Brain microvascular endothelial cell (primary cell): ENCODE data around the gene NSD1.

Source experiments
- DNase-seq: peaks from one replicate; pipeline ENCODE4 v3.0.0-alpha.2; 2020
- H3K27ac ChIP-seq: fragments of 250-450 bp; sonication (Bioruptor Pico); 2 replicates; pipeline ENCODE4 v1.5.1; 2020; ENCODE audit warnings: mild to moderate bottlenecking, moderate library complexity
- H3K27me3 ChIP-seq: fragments of 250-450 bp; sonication (Bioruptor Pico); replicated peaks from 2 replicates; pipeline ENCODE4 v1.5.1; 2020; ENCODE audit warnings: mild to moderate bottlenecking
- H3K36me3 ChIP-seq: fragments of 250-450 bp; sonication (Bioruptor Pico); replicated peaks from 2 replicates; pipeline ENCODE4 v1.5.1; 2020; ENCODE audit warnings: mild to moderate bottlenecking
- H3K4me3 ChIP-seq: 2 replicates; pipeline ENCODE4 v1.5.1; 2011; ENCODE audit warnings: low read depth, mild to moderate bottlenecking, control low read depth, low read length, moderate library complexity
- in situ Hi-C: cut with HindIII; loops from 2 replicates; pipeline ENCODE4 v1.10.0; 2017; ENCODE audit warnings: low sequenced_read_pairs, low pct_ligation_motif_present
- TF ChIP-seq, protein P1 (sequence below): IDR thresholded peaks from 2 replicates; pipeline ENCODE4 v1.5.1; 2011; ENCODE audit warnings: low read depth, mild to moderate bottlenecking, moderate library complexity, low read length, control low read depth, inconsistent platforms; ENCODE audit errors: missing control alignments

The NSD1 gene

DNA sequence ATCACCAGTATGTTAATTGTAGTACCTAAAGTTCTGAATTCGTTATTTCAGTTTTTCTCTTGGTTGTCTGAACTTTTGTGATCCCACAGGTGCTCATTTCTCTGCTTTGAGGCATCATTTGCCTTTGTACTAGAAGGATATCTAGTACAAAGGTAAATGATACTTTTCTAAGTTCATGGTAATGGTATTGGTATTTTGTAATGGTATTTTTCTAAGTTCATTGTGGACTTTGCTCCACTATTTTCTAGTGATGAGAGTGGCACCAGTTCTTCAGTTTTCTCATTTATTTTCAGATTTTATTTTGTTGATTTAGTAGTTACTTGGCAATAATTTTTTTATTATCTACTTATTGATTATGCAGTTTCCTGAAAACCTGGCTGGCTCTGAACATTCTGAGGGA is 127.9 kb downstream of the NSD1 start:
- in situ Hi-C loops, result no loop called here
- Histone ChIP-seq H3K27me3 (no peaks in the 10 kb centered on the region), H3K4me3 (no peak overlapping the region), H3K27ac (no peak overlapping the region), H3K36me3 (peaks cover 29% of the 10 kb centered on the region)
- DNase-seq, result no peak
- TF ChIP-seq, protein P1, sequence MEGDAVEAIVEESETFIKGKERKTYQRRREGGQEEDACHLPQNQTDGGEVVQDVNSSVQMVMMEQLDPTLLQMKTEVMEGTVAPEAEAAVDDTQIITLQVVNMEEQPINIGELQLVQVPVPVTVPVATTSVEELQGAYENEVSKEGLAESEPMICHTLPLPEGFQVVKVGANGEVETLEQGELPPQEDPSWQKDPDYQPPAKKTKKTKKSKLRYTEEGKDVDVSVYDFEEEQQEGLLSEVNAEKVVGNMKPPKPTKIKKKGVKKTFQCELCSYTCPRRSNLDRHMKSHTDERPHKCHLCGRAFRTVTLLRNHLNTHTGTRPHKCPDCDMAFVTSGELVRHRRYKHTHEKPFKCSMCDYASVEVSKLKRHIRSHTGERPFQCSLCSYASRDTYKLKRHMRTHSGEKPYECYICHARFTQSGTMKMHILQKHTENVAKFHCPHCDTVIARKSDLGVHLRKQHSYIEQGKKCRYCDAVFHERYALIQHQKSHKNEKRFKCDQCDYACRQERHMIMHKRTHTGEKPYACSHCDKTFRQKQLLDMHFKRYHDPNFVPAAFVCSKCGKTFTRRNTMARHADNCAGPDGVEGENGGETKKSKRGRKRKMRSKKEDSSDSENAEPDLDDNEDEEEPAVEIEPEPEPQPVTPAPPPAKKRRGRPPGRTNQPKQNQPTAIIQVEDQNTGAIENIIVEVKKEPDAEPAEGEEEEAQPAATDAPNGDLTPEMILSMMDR, result no peak

DNA sequence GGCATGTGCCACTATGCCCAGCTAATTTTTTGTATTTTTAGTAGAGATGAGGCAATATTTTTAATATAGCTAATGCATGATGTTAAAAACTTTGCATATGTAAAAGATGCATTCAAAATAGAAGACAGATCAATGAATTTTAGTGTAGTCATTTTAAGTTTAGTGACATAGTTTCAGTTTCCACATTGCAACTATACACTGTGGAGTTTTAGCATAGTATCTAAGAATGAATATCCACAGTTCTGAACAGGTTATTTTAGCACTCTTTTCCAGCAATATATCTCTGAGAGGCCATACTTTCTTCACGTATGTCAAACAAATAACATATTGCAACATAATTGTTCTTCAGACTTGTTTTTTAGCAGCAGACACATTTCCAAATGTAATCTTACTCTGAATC is 130.6 kb downstream of the NSD1 start:
- peaks cover 25% of the 10 kb centered on the region for H3K36me3 ChIP-seq
- no peak overlapping the region for H3K4me3 ChIP-seq
- TF ChIP-seq, protein P1, result no peak
- no peak for DNase-seq
- no peaks in the 10 kb centered on the region for H3K27me3 ChIP-seq
- in situ Hi-C loops, result no loop called here
- H3K27ac ChIP-seq, result no peak overlapping the region

DNA sequence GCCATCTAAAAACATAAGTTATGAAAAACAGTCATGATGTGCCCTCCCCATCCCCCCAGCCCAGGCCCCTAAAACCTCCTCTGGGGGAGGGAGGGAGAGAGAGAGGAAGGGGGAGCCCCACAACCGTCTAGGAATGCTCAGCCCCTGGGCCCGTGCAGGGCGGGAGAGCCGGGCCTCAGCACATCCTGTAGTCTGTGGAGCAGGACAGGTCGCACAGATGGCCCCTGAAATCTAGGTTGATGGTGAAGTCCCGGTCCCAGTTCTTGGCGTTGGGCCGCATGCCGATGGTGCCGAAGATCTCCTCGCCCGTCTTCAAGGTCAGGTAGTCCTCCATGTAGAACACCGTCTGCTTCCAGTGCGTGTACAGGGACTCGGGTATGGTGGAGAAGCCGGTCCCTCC is 131.8 kb downstream of the NSD1 start:
- Histone ChIP-seq H3K36me3 (peaks cover 18% of the 10 kb centered on the region), H3K27me3 (no peaks in the 10 kb centered on the region), H3K4me3 (no peak overlapping the region), H3K27ac (no peak overlapping the region)
- in situ Hi-C loops, result no loop called here
- TF ChIP-seq, protein P1, result no peak
- no peak for DNase-seq

DNA sequence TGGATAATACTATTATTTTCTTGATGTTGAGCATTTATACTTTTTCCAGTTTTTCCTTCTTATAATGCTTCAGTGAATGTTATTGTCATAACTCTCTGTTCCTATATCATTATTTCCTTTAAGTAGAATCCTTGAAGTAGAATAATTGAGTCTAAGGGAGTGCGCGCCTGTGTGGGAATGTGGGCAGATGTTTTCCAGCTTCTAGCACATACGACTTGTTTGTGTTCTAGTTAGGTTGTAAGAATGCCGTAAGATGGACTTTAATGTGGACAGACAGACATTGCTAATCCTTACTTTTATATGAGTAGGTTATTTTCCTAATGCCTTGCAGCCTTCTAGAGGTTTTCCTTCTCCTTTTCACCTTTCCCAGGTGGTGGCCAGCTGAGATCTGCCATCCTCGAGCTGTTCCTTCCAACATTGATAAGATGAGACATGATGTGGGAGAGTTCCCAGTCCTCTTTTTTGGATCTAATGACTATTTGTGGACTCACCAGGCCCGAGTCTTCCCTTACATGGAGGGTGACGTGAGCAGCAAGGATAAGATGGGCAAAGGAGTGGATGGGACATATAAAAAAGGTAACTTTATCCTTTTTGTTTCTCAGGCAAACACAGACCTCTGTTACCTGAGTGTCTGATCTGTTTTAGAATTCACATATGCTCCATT is 135.8 kb downstream of the NSD1 start:
- Histone ChIP-seq H3K36me3 (peaks cover 15% of the 10 kb centered on the region), H3K27ac (no peak overlapping the region)
- in situ Hi-C loops, result no loop called here

DNA sequence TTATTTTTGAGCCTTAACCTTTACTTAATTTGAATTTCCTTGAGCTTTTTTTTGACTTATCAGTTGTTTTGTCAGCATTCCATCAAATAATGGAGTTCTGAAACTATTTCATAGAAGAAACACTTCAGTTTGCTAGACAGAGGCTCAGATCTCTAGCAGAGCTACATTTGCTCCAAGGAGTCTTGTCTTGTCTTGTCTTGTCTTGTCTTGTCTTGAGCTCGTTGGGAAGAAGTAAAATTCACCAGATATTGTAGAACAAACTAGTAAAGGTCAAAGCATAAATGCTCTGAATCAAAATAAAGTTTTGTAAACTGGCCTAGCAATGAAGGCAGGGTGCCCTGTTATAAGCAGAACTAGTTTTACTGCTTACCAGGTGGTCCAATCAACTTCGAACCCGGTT is 136.4 kb downstream of the NSD1 start:
- in situ Hi-C loops, result no loop called here
- TF ChIP-seq, protein P1, result no peak
- no peak for DNase-seq
- Histone ChIP-seq H3K36me3 (peaks cover 16% of the 10 kb centered on the region), H3K27ac (no peak overlapping the region), H3K4me3 (no peak overlapping the region), H3K27me3 (no peaks in the 10 kb centered on the region)

More for the DNA sequence above, 135.8 kb downstream of the NSD1 start:
- H3K27me3 ChIP-seq, result no peaks in the 10 kb centered on the region
- TF ChIP-seq, protein P1, result no peak
- DNase-seq, result no peak
- no peak overlapping the region for H3K4me3 ChIP-seq

DNA sequence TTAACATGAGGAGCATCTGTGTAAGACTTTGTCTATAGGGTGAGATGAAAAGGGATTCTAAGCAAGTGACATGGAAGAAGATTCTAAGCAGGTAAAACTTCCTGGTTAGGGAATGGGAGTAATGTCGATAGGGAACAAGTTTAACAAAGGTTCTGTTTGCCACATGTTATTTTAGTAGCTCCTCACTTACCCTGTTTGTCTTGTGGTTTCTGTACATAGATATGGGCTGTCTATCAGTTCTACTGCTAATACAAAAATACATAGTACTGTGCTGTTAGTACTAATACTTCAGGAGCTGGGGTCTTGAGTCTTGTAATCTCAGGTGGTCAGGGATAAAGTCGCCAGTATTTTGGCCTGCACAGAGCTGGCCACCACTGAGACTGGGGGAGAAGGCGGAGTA is 137.1 kb downstream of the NSD1 start:
- Histone ChIP-seq H3K27ac (peak overlapping the region; percentile 39), H3K27me3 (no peaks in the 10 kb centered on the region), H3K36me3 (peaks cover 16% of the 10 kb centered on the region), H3K4me3 (no peak overlapping the region)
- TF ChIP-seq, protein P1, result no peak
- in situ Hi-C loops, result no loop called here
- no peak for DNase-seq
